MCF 10A (cell line): ENCODE data around the gene ZFYVE28. TPM values are rescaled to one million over a fixed set of nuclear protein-coding genes. Genes with fewer than 3 reads are reported as not detected.

Experiments
- BruUV-seq: library from RNA; stranded (reverse); fragments of 400-500 nt; replicated peaks from 2 replicates; lab custom pipeline; 2021; lab: Mats Ljungman, UMichigan
- CTCF ChIA-PET: fragments of 300-600 bp; sonication (Branson Sonifier 250); formaldehyde crosslinking; extraction: SDS; loops from one replicate; lab custom pipeline; 2021; ENCODE audit warnings: antibody characterized with exemption, inconsistent platforms; lab: Yijun Ruan, JAX
- POLR2A ChIA-PET: fragments of 300-600, 350-650 bp; sonication (Branson Sonifier 250); formaldehyde crosslinking; extraction: SDS; loops from one replicate; lab custom pipeline; 2020; ENCODE audit warnings: antibody characterized with exemption, inconsistent platforms; lab: Yijun Ruan, JAX
- DNase-seq: peaks from one replicate; pipeline ENCODE4 v3.0.0-alpha.2; 2018; ENCODE audit not compliant: unreplicated experiment
- H3K27ac Mint-ChIP-seq: one replicate; pipeline ENCODE4 v1.8.0; 2022; ENCODE audit warnings: mild to moderate bottlenecking, low read depth, mixed read lengths; ENCODE audit not compliant: unreplicated experiment
- H3K27me3 Mint-ChIP-seq: one replicate; pipeline ENCODE4 v1.8.0; 2022; ENCODE audit warnings: mixed read lengths; ENCODE audit not compliant: insufficient read depth, unreplicated experiment
- H3K36me3 Mint-ChIP-seq: one replicate; pipeline ENCODE4 v1.8.0; 2022; ENCODE audit warnings: mild to moderate bottlenecking, moderate library complexity, mixed read lengths; ENCODE audit not compliant: insufficient read depth, unreplicated experiment
- H3K4me1 Mint-ChIP-seq: one replicate; pipeline ENCODE4 v1.8.0; 2022; ENCODE audit warnings: mixed read lengths; ENCODE audit not compliant: insufficient read depth, unreplicated experiment
- H3K4me3 Mint-ChIP-seq: one replicate; pipeline ENCODE4 v1.8.0; 2022; ENCODE audit warnings: mild to moderate bottlenecking, moderate library complexity, mixed read lengths; ENCODE audit not compliant: unreplicated experiment
- H3K9me3 Mint-ChIP-seq: one replicate; pipeline ENCODE4 v1.8.0; 2022; ENCODE audit warnings: mixed read lengths; ENCODE audit not compliant: unreplicated experiment
- CTCF ChIP-seq: fragments of 200-600 bp; IDR thresholded peaks from one replicate; pipeline ENCODE4 v1.8.0; 2022; ENCODE audit warnings: antibody characterized with exemption, mild to moderate bottlenecking; ENCODE audit not compliant: unreplicated experiment
- intact Hi-C: fragments of 100-400 bp; cut with micrococcal nuclease; formaldehyde crosslinking; loops from 2 replicates; pipeline ENCODE4 v1.14.1; 2022
- total RNA-seq: library from RNA; stranded (reverse); gene quantifications from 2 replicates; pipeline ENCODE4 v1.2.3, GENCODE V29; 2022

ZFYVE28 gene
- total RNA-seq, 1 experiment from 2014 or later = 1.6 TPM

- no peaks in the 10 kb centered on the region for H3K36me3 Mint-ChIP-seq
- no peak overlapping the region for H3K27ac Mint-ChIP-seq
- H3K4me3 Mint-ChIP-seq = no peak overlapping the region
- intact Hi-C loops = no loop called here
- DNase-seq = no peak
- H3K27me3 Mint-ChIP-seq = no peaks in the 10 kb centered on the region
- ChIA-PET POLR2A (no interaction called here), CTCF (no interaction called here)
- BruUV-seq = no TSS peak
- H3K9me3 Mint-ChIP-seq = no peaks in the 10 kb centered on the region
- TF ChIP-seq CTCF = no peak
- H3K4me1 Mint-ChIP-seq = no peaks in the 10 kb centered on the region
Measured at GRCh38 chr4:2291705-2292645, 126.5 kb downstream of the ZFYVE28 start.

- no peaks in the 10 kb centered on the region for H3K4me1 Mint-ChIP-seq
- ChIA-PET POLR2A (no interaction called here), CTCF (no interaction called here)
- no peaks in the 10 kb centered on the region for H3K9me3 Mint-ChIP-seq
- intact Hi-C loops = no loop called here
- H3K36me3 Mint-ChIP-seq = no peaks in the 10 kb centered on the region
- no peak for TF ChIP-seq CTCF
- DNase-seq = no peak
- no TSS peak for BruUV-seq
- H3K27me3 Mint-ChIP-seq = no peaks in the 10 kb centered on the region
- H3K4me3 Mint-ChIP-seq = no peak overlapping the region
- no peak overlapping the region for H3K27ac Mint-ChIP-seq
Measured at GRCh38 chr4:2290974-2291704, 127.3 kb downstream of the ZFYVE28 start.

DNA sequence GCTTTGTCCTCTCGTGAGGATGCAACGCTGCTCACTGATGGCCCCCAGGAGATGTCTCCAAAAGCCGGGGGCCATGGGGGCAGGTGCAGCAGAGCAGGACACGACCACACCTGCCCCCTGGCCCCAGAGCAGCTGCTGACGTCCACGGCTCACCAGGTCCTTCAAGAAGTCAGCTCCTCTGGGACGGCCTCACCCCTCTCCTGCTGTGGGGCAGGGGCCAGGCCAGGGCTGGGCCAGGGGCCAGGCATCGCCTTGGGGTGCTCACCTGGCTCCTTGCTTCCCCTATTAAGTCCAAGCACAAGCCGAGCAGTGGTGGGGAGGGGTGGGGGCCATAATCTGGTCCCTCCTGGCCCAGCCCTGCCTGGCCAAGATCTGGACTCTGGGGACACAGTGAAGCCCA lies 128.0 kb downstream of the ZFYVE28 start:
- BruUV-seq = no TSS peak
- ChIA-PET CTCF (no interaction called here), POLR2A (interaction anchor here (0.7 kb wide), 1 partner anchor 98 kb away, joined by 3 read pairs; no protein-coding TSS in a partner anchor)
- H3K27ac Mint-ChIP-seq = no peak overlapping the region
- no peak overlapping the region for H3K4me3 Mint-ChIP-seq
- DNase-seq = no peak
- no peaks in the 10 kb centered on the region for H3K27me3 Mint-ChIP-seq
- intact Hi-C loops = no loop called here
- H3K4me1 Mint-ChIP-seq = no peaks in the 10 kb centered on the region
- no peaks in the 10 kb centered on the region for H3K36me3 Mint-ChIP-seq
- H3K9me3 Mint-ChIP-seq = no peaks in the 10 kb centered on the region
- no peak for TF ChIP-seq CTCF

GRCh38 chr4:2289955-2290333 lies 128.5 kb downstream of the ZFYVE28 start:
- H3K4me3 Mint-ChIP-seq = no peak overlapping the region
- H3K4me1 Mint-ChIP-seq = no peaks in the 10 kb centered on the region
- H3K27ac Mint-ChIP-seq = no peak overlapping the region
- intact Hi-C loops = no loop called here
- no peak for DNase-seq
- BruUV-seq = no TSS peak
- H3K36me3 Mint-ChIP-seq = no peaks in the 10 kb centered on the region
- no peaks in the 10 kb centered on the region for H3K9me3 Mint-ChIP-seq
- no peak for TF ChIP-seq CTCF
- ChIA-PET POLR2A (interaction anchor here (0.7 kb wide), 1 partner anchor 98 kb away, joined by 3 read pairs; no protein-coding TSS in a partner anchor), CTCF (no interaction called here)
- H3K27me3 Mint-ChIP-seq = no peaks in the 10 kb centered on the region
